Right hindlimb (tissue), 1 donor: ENCODE measurements around the gene MTG2.
A peak's percentile ranks its signal among the peaks of the same experiment; 100 is the strongest.

Experiments
- DNase-seq: peaks from one replicate; pipeline ENCODE4 v3.0.0-alpha.2; 2018

The MTG2 gene, protein sequence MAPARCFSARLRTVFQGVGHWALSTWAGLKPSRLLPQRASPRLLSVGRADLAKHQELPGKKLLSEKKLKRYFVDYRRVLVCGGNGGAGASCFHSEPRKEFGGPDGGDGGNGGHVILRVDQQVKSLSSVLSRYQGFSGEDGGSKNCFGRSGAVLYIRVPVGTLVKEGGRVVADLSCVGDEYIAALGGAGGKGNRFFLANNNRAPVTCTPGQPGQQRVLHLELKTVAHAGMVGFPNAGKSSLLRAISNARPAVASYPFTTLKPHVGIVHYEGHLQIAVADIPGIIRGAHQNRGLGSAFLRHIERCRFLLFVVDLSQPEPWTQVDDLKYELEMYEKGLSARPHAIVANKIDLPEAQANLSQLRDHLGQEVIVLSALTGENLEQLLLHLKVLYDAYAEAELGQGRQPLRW

DNA sequence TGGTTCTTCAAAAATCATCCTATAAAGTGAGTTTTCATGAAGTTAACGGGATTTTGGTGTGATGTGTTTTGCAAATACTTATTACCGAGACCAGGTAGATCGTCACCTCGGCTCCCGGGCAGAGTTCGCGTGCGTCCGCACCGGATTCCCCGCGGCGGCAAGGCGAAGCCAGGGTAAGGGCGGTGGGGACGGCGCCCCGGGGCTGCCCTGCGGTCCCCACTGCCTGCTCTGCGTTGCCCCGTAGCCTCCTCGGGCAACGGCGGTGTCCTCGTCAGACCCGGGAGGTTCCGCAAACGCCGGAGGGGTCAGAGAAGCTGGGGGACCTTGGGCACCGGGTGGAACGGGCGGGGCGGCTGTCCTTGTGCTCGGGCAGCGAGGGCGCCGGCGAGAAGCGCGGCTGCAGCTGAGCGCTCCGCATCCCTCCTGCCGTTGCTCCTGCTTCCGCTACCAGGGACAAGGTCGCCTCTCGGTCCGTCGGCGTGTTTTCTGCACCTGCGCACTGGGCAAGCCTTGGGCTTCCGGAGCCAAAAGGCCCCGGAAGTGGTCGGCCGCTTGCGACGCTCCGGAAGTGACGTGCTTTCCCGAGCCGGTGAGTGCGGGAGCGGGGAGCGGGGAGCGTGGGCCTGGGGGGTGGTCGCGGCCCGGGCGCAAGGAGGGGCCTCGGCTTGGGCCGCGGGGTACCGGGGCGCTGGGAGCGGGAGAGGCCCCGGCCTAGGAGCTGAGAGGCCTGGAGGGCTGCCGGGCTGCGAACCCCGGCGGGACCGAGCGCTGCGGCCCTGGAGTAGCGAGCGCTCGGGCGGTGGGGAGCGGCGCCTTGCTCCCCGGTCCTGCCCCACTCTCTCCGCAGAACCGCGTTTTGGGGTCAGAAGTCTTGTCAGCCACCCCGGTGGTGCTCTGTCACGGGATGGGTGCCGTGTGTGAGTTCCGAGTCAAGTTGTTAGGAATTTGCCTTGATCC, at the start of gene MTG2:
TSS of gene MTG2 (plus strand) at position 560 of the 957 bp plus-strand sequence. CDS start 10,393 bp downstream, outside the sequence.
- peak; percentile 96 for DNase-seq

DNA sequence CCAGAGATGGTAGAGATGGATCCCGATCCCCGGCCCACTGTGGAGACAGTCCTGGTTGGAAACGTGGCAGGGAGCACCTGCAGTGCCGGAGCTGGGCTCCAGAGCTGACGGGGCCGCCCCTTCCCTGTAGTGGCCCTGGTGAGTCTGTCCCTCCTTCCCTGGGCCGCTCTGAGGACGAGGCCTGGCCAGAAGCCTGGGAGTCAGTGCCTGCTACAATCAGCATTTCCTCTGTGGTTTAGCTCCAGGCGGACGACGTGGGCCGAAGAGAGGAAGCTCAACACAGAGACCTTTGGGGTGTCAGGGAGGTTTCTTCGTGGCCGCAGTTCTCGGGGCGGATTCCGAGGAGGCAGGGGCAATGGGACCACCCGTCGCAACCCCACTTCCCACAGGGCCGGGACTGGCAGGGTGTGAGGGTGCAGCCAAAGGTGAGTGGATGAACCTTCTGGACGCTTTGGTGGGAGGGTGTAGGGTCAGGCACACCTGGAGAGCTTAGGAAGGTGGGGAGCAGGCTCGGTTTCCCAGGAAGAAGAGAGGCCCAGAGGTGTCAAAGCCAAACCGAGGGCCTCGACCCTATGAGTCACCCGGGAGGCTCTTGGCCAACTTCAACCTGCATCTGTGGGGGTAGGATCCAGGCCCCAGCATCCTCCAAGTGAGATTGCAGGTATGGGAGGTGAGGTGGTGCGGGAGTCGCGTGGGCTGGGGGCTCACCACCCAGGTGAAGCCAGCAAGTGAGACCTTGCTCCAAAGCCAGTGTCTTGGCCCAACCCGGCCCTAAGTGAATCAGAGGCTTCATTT, 49.6 kb upstream of the MTG2 start:
- no peak for DNase-seq

DNA sequence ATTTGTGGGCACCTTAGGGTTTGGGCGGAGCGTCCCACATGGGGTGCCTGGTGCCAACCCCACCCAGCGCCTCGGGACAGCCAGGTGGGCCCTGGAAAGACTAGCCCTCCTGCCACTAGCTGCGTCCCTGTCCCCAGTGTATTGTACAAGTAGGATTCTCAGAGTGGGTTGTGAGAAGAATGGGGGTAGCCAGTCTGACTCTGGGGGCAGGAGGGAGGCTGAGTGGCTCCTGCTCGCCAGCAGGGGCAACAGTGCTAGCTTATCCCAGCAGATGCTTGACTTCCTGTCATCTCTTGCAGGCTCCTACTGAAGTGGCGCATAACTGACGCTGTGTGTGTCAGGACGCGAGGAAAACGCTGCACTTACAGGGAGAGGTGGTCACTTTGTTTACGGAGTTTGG, 49.0 kb upstream of the MTG2 start:
- DNase-seq = no peak

DNA sequence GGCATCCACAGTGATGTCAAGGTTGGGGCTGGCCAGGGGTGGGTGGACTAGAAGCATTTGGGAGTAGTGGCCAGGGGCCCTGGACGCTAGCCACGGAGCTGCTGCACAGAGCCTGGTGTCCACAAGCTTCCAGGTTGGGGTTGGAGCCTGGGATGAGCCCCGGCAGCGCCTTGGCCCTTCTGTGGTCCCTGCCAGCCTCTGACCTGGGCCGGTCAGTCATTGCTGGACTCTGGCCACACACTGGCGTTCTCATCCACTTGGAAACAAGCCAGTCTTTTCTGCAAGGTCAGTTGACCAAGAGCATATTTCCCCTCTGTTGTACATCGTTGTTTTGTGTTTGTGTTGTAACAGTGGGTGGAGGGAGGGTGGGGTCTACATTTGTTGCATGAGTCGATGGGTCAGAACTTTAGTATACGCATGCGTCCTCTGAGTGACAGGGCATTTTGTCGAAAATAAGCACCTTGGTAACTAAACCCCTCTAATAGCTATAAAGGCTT, 48.0 kb upstream of the MTG2 start:
- DNase-seq = no peak

DNA sequence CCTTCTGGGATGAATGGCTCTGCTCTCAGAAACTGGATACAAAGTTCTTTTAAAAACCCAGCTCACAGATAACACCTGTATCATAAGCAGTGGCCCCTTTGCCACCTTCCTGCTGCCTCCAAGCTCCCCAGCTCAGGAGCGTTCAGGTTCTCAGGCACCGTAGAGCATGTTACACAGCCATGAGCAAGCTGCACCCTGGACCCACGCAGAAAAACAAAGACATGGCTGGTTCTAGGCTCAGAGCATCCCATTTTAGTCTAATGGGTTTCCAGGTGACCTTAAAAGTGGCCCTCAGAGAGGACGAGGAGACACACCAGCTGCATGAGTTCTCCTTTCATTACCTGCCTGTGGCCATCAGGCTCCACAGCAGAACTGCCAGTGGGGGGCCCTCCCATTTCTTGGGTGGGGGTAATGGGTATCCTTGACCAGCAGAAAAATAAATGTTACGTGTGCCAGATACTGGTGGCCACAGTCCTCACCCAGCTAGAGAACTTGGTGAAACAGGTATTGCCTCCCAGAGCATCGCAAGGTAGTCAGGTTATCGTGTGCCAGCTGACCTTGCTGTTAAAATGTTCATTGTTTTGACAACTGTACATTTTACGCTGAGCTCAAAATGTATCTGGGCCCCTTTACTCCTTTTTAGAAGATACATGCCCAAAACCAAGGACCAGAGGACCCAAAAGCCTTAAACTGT, 47.1 kb upstream of the MTG2 start:
- no peak for DNase-seq

DNA sequence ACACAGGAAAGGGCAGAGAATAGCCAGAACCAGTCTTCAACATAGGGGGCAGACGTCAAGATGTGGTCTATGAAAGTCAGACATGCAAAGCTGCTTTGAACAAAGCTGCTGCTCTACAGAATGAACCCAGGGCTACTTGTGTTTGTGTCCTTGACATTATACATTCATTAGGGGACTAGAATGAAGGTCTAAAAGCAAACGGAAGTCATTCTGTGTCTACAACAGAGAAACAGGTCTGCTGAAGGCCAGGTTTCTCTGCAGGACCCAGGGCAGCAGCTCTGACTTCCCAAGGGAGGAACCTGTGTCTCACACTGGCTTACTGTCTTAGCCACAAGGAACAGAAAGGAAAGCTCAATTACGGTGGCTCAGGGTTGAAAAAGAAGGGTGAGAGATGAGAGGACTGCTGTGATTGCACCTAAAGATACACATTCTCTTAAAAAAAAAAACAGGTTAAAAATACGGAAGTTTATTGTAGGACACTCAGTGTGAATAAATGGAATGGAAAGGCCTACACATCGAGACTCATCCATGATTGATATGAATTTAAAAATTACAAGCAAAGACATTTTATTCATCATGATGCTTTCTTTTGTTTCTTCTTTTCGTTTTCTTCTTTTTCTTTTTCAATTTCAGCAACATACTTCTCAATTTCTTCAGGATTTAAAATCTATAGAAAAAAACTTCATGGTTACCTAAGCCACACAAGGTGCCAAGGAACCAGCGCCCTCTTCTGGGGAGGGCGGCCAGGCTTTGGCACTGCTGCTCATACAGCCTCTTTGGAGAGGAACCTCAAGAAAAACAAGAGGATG, 46.3 kb upstream of the MTG2 start:
- DNase-seq = peak; percentile 56

DNA sequence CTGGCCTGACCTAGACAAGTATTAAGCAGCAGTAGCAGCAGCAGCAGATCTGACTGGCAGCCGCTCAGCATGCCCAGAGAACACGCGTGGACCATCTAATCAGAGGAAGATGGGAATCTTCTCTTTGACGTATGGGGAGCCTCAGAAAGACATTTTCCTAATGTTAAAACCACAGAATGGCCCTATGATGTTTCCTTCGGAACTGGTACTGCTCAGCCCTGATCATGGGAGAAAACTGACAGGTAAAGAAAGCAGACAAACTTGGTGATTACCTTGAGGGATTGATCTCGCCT, 45.8 kb upstream of the MTG2 start:
- DNase-seq = no peak

DNA sequence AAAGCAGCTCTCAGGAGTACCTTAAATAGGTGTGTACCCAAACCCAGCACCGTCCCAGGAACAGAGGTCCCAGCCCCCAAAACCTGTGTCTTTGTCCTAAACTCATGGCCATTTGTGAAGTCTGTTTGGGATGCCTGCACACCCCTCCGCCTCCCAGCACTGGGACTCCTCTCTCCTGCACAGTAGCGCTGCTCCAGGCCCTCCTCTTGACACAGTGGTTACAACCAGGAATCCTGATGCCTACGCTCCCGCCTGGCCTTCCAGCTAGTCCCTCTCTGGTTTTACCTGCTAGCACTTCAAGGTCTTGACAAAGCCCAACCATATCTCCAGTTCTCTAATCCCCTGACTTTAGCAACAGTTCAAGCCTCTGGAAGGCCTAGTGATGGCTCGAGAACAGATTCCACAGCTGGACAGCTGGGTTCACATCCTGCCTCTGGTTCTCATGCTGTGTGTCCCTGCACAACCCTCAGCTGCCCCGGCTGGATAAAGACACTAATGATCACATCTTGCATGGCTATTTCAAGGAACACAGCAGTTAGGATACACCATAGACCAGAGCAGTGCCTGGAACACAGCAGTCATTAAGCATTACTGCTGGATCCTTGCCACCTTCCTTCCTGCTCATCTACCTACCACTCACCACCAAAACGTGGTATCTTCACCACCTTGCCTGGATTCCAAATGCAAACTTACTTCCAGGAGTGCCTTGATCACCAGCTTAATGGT, 45.2 kb upstream of the MTG2 start:
- DNase-seq = no peak

DNA sequence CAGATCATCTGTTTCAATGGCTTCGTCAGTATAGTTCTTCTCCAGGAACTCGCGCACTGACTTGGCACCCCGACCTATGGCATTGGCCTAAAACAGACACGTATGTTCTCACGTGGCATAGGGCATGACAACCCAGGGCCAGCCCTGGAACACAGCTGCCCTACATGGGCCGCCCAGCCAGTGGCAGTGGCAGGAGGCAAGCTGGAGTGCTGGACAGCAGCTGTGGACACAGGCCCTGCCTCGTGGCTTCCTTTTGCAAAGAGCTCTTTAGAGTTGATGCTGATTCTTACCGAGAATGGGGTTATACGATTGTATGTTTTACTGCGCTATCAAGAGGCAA, 44.7 kb upstream of the MTG2 start:
- no peak for DNase-seq

DNA sequence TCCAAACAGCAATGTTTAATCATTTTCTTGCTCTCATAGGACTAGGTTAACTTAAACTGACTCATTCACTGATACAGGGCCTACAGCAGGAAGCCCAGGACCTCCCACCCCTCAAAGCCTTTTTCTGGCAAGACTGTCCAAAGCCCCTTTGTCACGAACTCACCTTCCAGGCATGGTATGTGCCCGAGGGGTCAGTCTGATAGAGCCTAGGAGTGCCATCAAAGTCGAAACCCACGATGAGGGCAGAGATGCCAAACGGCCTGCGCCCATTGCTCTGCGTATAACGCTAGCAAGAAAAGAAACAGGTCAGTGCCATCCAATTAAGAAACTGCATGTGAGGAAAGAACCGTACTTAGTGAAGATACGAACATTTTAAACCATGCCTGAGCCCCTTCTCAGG, 43.9 kb upstream of the MTG2 start:
- no peak for DNase-seq

DNA sequence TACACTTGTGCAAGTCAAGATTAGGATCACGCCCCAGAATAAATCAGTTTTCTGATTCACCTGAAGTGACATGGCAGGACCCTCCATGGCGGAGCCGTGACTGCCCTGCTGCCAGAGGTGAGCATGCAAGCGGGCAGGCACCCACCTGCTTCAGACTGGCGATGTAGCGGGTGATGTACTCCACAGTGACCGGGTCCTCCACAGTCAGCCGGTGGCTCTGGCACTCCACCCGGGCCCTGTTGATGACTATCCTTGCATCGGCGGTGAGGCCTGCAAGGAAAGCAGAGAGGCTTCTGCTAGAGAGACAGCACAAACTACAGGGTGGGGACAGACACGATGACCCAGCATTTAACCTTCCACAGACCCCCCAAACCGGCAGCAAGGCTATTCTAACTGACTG, 43.2 kb upstream of the MTG2 start:
- DNase-seq = no peak

DNA sequence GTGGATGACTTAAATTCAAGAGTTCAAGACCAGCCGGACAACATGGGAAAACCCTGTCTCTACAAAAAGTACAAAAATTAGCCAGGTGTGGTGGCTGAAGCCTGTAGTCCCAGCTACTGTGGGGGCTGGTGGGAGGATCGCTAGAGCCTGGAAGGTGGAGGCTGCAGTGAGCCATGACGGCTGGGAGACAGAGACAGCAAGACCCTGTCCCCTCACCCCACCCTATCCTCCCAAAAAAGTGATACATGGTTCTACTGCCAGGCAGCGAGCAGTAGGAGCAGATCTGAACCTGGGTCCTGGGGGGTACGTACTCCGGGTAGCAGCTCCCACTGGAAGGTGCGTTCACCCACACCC, 41.8 kb upstream of the MTG2 start:
- no peak for DNase-seq

DNA sequence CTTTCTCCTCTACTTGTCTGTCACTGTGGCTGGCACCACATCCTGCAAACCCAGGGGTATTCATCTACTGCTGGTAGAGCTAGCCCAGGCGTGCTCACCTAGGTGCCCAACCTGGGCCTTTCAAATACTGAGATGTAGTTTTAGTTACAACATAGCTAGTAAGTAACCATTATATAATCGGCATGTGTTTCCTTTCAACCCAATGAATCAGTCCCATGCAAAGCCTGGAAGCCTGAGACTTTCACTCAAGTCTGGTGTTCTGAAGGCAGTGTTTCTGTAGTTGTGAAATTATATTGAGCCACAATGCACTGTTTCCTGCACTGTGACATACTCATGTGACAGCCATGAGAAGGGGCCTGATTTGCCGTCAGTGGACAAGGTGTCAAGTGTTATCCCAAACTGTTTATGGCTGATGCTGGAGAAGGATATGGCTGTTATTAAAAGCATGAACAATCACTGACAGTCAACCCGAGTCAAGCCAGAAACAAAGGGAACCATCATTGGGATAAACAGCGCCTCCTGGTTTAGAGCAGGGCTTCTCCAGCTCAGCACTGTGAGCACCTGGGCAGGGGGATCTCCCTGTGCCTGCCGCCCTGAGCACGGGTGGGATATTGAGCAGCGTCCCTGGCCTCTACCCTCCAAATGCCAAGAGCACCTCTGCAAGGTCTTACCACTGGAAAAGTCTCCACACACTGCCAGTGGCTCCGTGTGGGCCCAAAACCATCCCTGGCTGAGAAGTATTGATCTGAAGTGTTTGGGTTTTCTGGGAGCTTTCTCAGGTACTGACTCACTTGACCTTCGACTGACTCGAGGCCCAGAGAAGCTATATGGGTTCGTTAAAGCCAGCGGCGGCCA, 41.2 kb upstream of the MTG2 start:
- no peak for DNase-seq

DNA sequence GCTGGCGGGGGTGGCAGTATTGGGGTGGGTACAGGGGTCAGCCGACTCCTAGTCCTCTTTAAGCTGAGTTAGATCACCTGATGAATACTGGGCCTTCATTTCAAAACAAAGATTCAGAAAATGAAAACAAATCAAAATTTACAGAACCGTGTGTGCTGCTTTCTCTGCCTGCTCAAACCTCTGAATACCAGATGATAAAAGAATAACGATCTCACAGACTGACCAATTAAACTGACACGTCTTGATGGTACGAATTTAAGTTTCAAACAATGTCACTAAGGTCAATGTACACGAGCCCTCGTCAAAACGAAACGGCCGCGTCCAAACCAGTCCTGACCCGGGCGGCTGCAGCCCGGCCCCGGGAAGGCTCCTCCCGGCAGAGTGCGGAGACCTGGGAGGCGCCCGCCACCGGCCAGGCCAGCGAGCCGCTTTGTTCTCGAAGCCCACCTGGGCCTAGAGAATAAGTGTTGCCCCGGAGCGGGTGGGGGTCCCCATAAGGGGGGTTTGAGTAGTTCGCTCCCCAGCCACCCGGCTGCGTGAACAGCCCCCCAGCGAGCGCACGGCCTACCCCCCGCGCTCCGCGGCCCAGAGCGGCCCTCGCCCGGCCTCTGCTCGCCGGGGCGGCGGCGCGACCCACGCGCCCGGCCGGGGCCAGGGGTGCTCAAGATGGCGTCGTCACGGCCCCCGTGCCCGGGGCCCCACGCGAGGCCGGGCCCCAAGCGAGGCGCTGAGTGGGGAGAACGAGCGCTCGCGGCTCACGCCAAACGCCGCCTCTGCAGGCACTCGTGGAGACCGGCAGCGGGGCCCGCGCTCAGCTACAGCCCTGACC, 40.4 kb upstream of the MTG2 start:
- peak; percentile 41 for DNase-seq

DNA sequence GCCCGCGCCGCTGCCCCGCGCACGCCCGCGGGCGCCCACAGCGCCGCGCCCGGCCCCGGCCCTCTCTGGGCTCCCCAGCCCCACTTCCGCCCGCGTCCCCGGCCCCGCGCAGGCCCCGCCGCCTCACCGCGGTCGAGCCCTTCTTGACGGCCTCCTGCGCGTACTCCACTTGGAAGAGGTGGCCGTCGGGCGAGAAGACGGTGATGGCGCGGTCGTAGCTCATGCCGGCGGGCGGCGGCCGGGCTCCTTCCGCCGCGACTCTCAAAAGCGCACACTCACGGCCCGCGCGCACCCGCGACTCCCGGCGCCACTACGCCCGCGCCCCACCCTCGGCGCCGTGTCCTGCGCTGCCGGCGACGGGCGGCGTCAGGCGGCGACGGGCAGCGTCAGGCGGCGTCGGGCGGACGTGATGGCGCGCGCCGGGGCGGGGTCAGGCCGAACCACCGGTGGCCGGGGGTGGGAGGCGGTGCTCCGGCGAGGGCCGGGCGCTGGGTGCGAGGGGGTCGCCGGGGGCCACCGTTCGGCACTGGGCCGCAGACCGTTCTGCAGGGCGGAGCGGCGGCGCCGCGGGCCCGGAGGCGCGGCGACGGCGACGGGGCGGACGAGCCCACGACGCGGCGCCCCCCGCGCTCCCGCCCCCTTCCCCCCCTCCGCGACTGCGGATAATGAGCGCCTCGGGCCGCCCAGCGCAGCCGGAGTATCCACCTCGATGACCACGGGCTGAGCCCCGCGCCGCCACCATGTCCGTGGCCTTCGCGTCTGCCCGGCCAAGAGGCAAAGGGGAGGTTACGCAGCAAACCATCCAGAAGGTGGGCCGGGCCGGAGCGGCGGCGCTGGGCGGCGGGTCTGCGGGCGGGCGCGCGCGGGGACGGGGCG, 39.5 kb upstream of the MTG2 start, which contains the start of the genes PSMA7 and SS18L1:
TSS of gene PSMA7 (minus strand) at position 314 of the 876 bp plus-strand sequence. CDS start at position 223, 91 bp downstream.
TSS of gene SS18L1 (plus strand) at position 689 of the 876 bp plus-strand sequence. CDS start at position 741, 52 bp downstream.
- peak; percentile 88 for DNase-seq

DNA sequence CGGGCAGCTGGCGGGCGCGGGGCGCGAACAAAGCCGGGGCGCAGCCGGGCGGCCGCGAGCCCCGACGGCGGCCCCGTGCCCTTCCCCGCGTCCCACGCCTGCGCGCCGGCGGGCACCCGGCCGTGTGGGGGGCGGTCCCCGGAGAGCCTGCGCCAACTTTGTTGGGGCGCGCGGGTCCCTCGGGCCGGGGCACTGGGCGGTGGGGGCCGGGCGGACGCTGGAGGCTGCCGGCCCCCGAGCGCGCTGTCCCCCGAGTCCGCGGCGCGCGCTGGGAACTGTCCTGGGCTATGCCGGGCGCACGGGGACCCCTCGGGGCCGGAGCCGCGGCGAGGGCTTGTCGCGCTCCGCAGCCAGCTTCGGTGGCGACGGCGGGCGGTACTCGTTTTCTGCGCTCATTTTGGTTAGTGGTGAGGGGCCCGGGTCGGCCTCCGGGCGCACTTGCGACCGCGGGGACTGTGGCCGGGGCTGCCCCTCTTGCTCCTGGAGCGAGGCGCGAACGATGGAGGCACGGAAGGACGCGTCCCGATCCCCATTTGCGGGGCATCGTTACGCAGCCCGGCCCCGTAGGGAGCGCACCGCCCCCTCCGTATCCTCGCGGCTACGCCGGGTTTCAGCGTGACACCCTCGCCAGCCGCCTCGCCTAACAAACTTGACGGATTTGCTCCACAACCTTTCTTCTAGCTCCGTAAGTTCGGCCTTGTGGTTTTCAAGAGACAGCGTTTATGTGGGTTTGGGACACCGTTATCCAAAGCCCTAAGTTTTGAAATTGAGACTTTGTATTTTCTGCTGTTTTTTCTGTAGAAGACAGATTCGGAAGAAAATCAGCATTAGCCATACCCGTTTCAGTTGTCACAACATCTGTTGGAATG, 38.6 kb upstream of the MTG2 start:
- DNase-seq = peak; percentile 53

DNA sequence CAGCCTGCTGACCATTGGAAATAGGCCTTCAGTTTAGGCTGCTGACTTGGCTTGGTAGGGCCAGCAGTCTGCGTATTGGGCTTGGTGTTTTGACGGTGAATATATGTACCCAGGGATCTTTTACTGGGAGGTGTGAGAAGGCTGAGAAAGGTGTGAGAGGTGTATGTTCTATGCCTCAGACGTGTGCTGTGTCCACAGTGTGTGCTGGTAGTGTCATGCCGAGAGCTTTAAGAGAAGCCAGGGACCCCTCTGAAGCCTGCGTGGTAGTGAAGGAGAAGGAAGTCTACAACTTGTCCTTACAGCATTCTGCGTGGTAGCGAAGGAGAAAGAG, 37.2 kb upstream of the MTG2 start:
- no peak for DNase-seq
